Measurements from ENCODE around the gene IFNGR2.

DNA sequence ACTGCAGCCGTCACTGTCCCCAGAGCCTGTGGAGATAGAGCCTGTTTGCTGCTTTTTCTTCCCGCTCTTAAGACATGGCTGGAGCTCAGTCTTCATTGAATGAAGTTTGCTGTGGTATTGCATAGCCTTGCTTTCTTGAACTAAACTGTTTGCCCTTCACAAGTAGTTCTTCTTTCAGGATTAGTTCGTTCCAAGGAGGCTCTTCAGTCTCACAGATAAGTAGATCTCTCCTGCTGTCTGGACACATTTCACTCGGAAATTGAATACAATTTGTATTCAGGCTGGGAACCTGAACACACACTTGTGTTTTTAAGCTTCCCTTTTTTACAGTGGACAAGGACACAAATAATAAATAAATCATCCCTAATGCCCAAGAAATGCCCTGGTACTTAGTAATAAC, 43.8 kb upstream of the IFNGR2 start:
- no peak for TF ChIP-seq POLR2A (IDR thresholded peaks at IDR 0.05)
- TF ChIP-seq, protein P1, sequence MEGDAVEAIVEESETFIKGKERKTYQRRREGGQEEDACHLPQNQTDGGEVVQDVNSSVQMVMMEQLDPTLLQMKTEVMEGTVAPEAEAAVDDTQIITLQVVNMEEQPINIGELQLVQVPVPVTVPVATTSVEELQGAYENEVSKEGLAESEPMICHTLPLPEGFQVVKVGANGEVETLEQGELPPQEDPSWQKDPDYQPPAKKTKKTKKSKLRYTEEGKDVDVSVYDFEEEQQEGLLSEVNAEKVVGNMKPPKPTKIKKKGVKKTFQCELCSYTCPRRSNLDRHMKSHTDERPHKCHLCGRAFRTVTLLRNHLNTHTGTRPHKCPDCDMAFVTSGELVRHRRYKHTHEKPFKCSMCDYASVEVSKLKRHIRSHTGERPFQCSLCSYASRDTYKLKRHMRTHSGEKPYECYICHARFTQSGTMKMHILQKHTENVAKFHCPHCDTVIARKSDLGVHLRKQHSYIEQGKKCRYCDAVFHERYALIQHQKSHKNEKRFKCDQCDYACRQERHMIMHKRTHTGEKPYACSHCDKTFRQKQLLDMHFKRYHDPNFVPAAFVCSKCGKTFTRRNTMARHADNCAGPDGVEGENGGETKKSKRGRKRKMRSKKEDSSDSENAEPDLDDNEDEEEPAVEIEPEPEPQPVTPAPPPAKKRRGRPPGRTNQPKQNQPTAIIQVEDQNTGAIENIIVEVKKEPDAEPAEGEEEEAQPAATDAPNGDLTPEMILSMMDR (IDR thresholded peaks at IDR 0.05): no peak

All from Peyer's patch (tissue), 4 donors.